A549 (cell line): Measurements from ENCODE around the gene TMEM9.

Experiments used
- BHLHE40 ChIP-seq: IDR thresholded peaks from 2 replicates; pipeline ENCODE4 v1.6.1; 2012; ENCODE audit warnings: low read depth, low read length, inconsistent platforms
- CTCF ChIP-seq: fragments of >200 bp; sonication (Bioruptor Twin); formaldehyde crosslinking; IDR thresholded peaks from 3 replicates; pipeline ENCODE4 v1.5.1; 2016
- EP300 ChIP-seq, 2 experiments: fragments of >200 bp; sonication (Bioruptor Twin); formaldehyde crosslinking; IDR thresholded peaks; 2 replicates in 1 of 2; 3 replicates in 1 of 2; pipeline ENCODE4 v1.6.1; 2016 to 2017
- JUN ChIP-seq, 2 experiments: fragments of >200 bp; sonication (Bioruptor Twin); formaldehyde crosslinking; IDR thresholded peaks; 2 replicates in 1 of 2; 3 replicates in 1 of 2; pipeline ENCODE4 v1.6.1; 2016 to 2017
- MAX ChIP-seq: IDR thresholded peaks from 2 replicates; pipeline ENCODE4 v1.6.1; 2012
- POLR2A ChIP-seq: IDR thresholded peaks from 2 replicates; pipeline ENCODE4 v1.6.1; 2012; ENCODE audit warnings: mild to moderate bottlenecking, low read length
- RAD21 ChIP-seq, 2 experiments: fragments of >200 bp in 1 of 2; sonication (Bioruptor Twin) in 1 of 2; formaldehyde crosslinking in 1 of 2; IDR thresholded peaks in 1 of 2; conservative IDR thresholded peaks in 1 of 2; 2 replicates in 1 of 2; 3 replicates in 1 of 2; pipeline ENCODE4 v1.6.1; 2012 to 2018; ENCODE audit warnings: inconsistent platforms in 1 of 2
- REST ChIP-seq: fragments of 200-600 bp; sonication (generic); IDR thresholded peaks from 2 replicates; pipeline ENCODE4 v1.6.1; 2016; ENCODE audit warnings: antibody characterized with exemption, mild to moderate bottlenecking, moderate library complexity
- RFX5 ChIP-seq: fragments of 450-650 bp; IDR thresholded peaks from 2 replicates; pipeline ENCODE4 v1.7.1; 2014; ENCODE audit warnings: antibody characterized with exemption, mild to moderate bottlenecking, moderate library complexity
- RNF2 ChIP-seq: fragments of 200-600 bp; sonication (generic); IDR thresholded peaks from 2 replicates; pipeline ENCODE4 v1.6.1; 2016; ENCODE audit warnings: low read depth, mild to moderate bottlenecking, antibody characterized with exemption, moderate library complexity, borderline replicate concordance
- USF2 ChIP-seq: fragments of 450-650 bp; IDR thresholded peaks from 2 replicates; pipeline ENCODE4 v1.6.1; 2014; ENCODE audit warnings: antibody characterized with exemption

DNA sequence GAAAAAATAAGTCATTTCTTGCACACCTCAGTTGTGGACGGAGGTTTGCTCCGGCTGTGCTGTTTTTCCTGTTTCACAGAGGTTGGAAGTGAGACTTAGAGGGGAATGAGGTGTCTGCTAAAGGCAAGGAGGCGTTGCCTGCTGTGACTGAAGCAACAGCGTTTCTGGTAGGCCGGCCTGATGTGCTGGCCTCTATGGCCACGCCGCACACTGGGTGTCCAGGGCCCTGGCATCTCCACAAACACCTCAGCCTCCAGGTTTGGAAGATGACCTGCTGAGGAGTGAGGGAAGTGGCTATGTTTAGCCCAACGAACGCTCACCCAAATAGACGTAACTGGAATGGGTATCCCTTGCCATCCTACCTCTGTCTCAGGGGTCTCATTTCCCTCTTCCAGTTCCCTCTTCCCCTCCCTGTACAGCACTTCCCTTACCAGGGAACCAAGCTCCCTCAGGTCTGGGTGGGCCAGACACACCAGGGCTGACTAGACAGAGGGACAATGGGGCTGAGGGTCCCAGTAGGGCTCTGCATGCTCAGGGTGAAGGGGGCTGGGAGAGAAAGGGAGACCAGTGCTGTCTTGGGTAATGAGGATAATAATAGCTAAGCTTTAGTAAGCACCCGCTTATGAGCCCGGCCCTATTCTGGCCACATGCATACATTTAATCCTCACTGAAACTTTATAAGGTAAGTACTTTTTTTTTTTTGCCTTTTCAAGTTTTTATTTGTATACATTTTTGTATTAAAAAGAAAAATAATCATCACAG is 53.9 kb downstream of the TMEM9 start:
- TF ChIP-seq POLR2A (no peak), CTCF (no peak), MAX (no peak), USF2 (no peak), BHLHE40 (no peak), REST (no peak), JUN (IDR thresholded peaks at IDR 0.05) (no peak), EP300 (IDR thresholded peaks at IDR 0.05) (no peak), RFX5 (no peak), RAD21 (conservative IDR thresholded peaks at IDR 0.05 in 1 of 2, IDR thresholded peaks at IDR 0.05 in 1 of 2) (no peak), RNF2 (no peak)
